H1 (cell line): ENCODE data around the gene CACNA1C. TPM values are rescaled to one million over a fixed set of nuclear protein-coding genes. Genes with fewer than 3 reads are reported as not detected.
A peak's percentile ranks its signal among the peaks of the same experiment; 100 is the strongest.

Source experiments
- CTCF ChIA-PET: fragments of 300-600 bp; sonication (Branson Sonifier 250); formaldehyde crosslinking; loops from one replicate; lab custom pipeline; 2021; ENCODE audit not compliant: partially characterized antibody; lab: Charles Lee
- POLR2A ChIA-PET: fragments of 300-600 bp; sonication (Branson Sonifier 250); formaldehyde crosslinking; loops from one replicate; lab custom pipeline; 2021; ENCODE audit warnings: inconsistent platforms; ENCODE audit not compliant: partially characterized antibody; lab: Charles Lee
- DNase-seq, 2 experiments: peaks; one replicate each; pipeline versions ENCODE4 v3.0.0 to v3.0.0-alpha.2; 2010 to 2022; ENCODE audit warnings: low spot score in 2 of 2, low read depth in 1 of 2, mixed read lengths in 1 of 2
- FAIRE-seq: peaks from 2 replicates; lab custom pipeline; 2011; peaks lifted over from hg19 to GRCh38; lab: Jason Lieb, UNC
- H2AFZ ChIP-seq: 2 replicates; pipeline ENCODE4 v1.8.1; 2012; ENCODE audit warnings: low read length, inconsistent platforms
- H2AK5ac ChIP-seq: 2 replicates; pipeline ENCODE4 v1.6.1; 2013; ENCODE audit warnings: low read depth, low read length
- H2BK120ac ChIP-seq: replicated peaks from 2 replicates; pipeline ENCODE3; 2013; ENCODE audit warnings: low read depth, low read length, inconsistent platforms
- H2BK12ac ChIP-seq: 2 replicates; pipeline ENCODE4 v1.6.1; 2013; ENCODE audit warnings: low read depth, low read length
- H2BK15ac ChIP-seq: 2 replicates; pipeline ENCODE4 v1.6.1; 2013; ENCODE audit warnings: low read length
- H2BK20ac ChIP-seq: 2 replicates; pipeline ENCODE4 v1.6.1; 2013; ENCODE audit warnings: low read length
- H2BK5ac ChIP-seq: 2 replicates; pipeline ENCODE4 v1.6.1; 2013; ENCODE audit warnings: low read depth, low read length
- H3K14ac ChIP-seq: 2 replicates; pipeline ENCODE4 v1.6.1; 2013; ENCODE audit warnings: inconsistent platforms; ENCODE audit not compliant: insufficient read length
- H3K18ac ChIP-seq: 2 replicates; pipeline ENCODE4 v1.6.1; 2013; ENCODE audit warnings: low read length; ENCODE audit errors: extremely low read depth
- H3K23ac ChIP-seq: 2 replicates; pipeline ENCODE4 v1.6.1; 2013; ENCODE audit warnings: inconsistent platforms; ENCODE audit not compliant: insufficient read length
- H3K23me2 ChIP-seq: 2 replicates; pipeline ENCODE4 v1.6.1; 2013; ENCODE audit warnings: low read depth, low read length
- H3K27ac ChIP-seq: 2 replicates; pipeline ENCODE4 v1.6.1; 2011; ENCODE audit warnings: low read depth, low read length, inconsistent platforms
- H3K27me3 ChIP-seq, 4 experiments: replicated peaks in 1 of 4; 1 replicate in 1 of 4; 2 replicates in 3 of 4; pipeline versions ENCODE4 v1.6.1 to v1.8.1; 2011 to 2013; ENCODE audit warnings: low read length in 3 of 4, mild to moderate bottlenecking in 3 of 4, inconsistent platforms in 2 of 4, mixed read lengths in 2 of 4, moderate library complexity in 1 of 4; ENCODE audit not compliant: control insufficient read depth in 3 of 4, insufficient read depth in 3 of 4; ENCODE audit errors: extremely low read depth in 1 of 4
- H3K36me3 ChIP-seq, 4 experiments: 2 replicates each; pipeline versions ENCODE4 v1.6.1 to v1.8.1; 2011 to 2013; ENCODE audit warnings: mild to moderate bottlenecking in 4 of 4, low read length in 3 of 4, moderate library complexity in 2 of 4, control low read depth in 1 of 4, inconsistent platforms in 1 of 4; ENCODE audit not compliant: insufficient read depth in 4 of 4, control insufficient read depth in 2 of 4
- H3K4ac ChIP-seq: replicated peaks from 2 replicates; pipeline ENCODE3; 2013; ENCODE audit warnings: low read length, low read depth, mixed read lengths, inconsistent platforms; ENCODE audit not compliant: insufficient read length
- H3K4me1 ChIP-seq, 4 experiments: replicated peaks in 1 of 4; 1 replicate in 1 of 4; 2 replicates in 3 of 4; pipeline versions ENCODE4 v1.6.1 to v1.8.1; 2011 to 2013; ENCODE audit warnings: low read length in 3 of 4, inconsistent platforms in 2 of 4, mixed read lengths in 1 of 4; ENCODE audit not compliant: insufficient read depth in 4 of 4, control insufficient read depth in 3 of 4
- H3K4me2 ChIP-seq, 2 experiments: 2 replicates each; pipeline versions ENCODE4 v1.6.1 to v1.8.1; 2011 to 2013; ENCODE audit warnings: low read depth in 2 of 2, low read length in 2 of 2, control low read depth in 1 of 2, inconsistent platforms in 1 of 2, mild to moderate bottlenecking in 1 of 2; ENCODE audit not compliant: insufficient read depth in 1 of 2
- H3K4me3 ChIP-seq, 4 experiments: fragments of 200-600, 300-600 bp in 1 of 4; sonication (generic), shearing (Covaris generic), sonication (Bioruptor Twin) in 1 of 4; 2 replicates each; pipeline versions ENCODE4 v1.5.1 to v1.8.1; 2011 to 2016; ENCODE audit warnings: low read length in 4 of 4, low read depth in 3 of 4, control low read depth in 2 of 4, inconsistent platforms in 2 of 4, mild to moderate bottlenecking in 2 of 4, mixed read lengths in 1 of 4, moderate library complexity in 1 of 4; ENCODE audit not compliant: insufficient read depth in 2 of 4; ENCODE audit errors: extremely low read depth in 1 of 4
- H3K56ac ChIP-seq: replicated peaks from 2 replicates; pipeline ENCODE3; 2013; ENCODE audit warnings: low read depth, mild to moderate bottlenecking, mixed read lengths, low read length, inconsistent platforms; ENCODE audit not compliant: insufficient read length
- H3K79me1 ChIP-seq: 2 replicates; pipeline ENCODE4 v1.6.1; 2013; ENCODE audit warnings: low read depth, low read length, control low read depth
- H3K79me2 ChIP-seq, 2 experiments: 2 replicates each; pipeline versions ENCODE4 v1.6.1 to v1.8.1; 2012 to 2013; ENCODE audit warnings: low read length in 2 of 2, mild to moderate bottlenecking in 2 of 2, inconsistent platforms in 1 of 2; ENCODE audit not compliant: insufficient read depth in 2 of 2, control insufficient read depth in 1 of 2
- H3K9ac ChIP-seq, 4 experiments: replicated peaks in 1 of 4; 1 replicate in 1 of 4; 2 replicates in 3 of 4; pipeline versions ENCODE4 v1.6.1 to v1.8.1; 2011 to 2013; ENCODE audit warnings: low read depth in 3 of 4, low read length in 3 of 4, control low read depth in 2 of 4, mild to moderate bottlenecking in 2 of 4, moderate library complexity in 2 of 4, inconsistent platforms in 1 of 4; ENCODE audit errors: extremely low read depth in 1 of 4
- H3K9me3 ChIP-seq, 2 experiments: 2 replicates each; pipeline versions ENCODE4 v1.6.1 to v1.8.1; 2012 to 2013; ENCODE audit warnings: mild to moderate bottlenecking in 2 of 2, moderate library complexity in 2 of 2, control low read depth in 1 of 2, inconsistent platforms in 1 of 2, low read depth in 1 of 2, low read length in 1 of 2, mixed read lengths in 1 of 2; ENCODE audit not compliant: insufficient read depth in 2 of 2
- H4K20me1 ChIP-seq, 2 experiments: replicated peaks in 1 of 2; 2 replicates each; pipeline versions ENCODE3 to v1.8.1; 2011 to 2013; ENCODE audit warnings: inconsistent platforms in 2 of 2, low read length in 2 of 2, mild to moderate bottlenecking in 1 of 2; ENCODE audit not compliant: insufficient read depth in 2 of 2, control insufficient read depth in 1 of 2
- H4K5ac ChIP-seq: 2 replicates; pipeline ENCODE4 v1.6.1; 2013; ENCODE audit warnings: low read length, low read depth, mixed read lengths, inconsistent platforms; ENCODE audit not compliant: insufficient read length
- H4K8ac ChIP-seq: 2 replicates; pipeline ENCODE4 v1.8.0; 2013; ENCODE audit warnings: mild to moderate bottlenecking, moderate library complexity, low read length, inconsistent platforms; ENCODE audit not compliant: insufficient read depth; ENCODE audit errors: extremely low read depth
- H4K91ac ChIP-seq: replicated peaks from 2 replicates; pipeline ENCODE3; 2013; ENCODE audit warnings: low read length, mixed read lengths, inconsistent platforms; ENCODE audit not compliant: insufficient read length
- BRCA1 ChIP-seq: IDR thresholded peaks from 2 replicates; pipeline ENCODE4 v1.6.1; 2012; ENCODE audit warnings: low read depth, low read length, improper control_type of control experiment
- CTCF ChIP-seq, 3 experiments: IDR thresholded peaks; 1 replicate in 2 of 3; 2 replicates in 1 of 3; pipeline versions ENCODE4 v1.5.1 to v1.6.1; 2011; ENCODE audit warnings: low read length in 3 of 3, mild to moderate bottlenecking in 3 of 3, inconsistent platforms in 2 of 3, low read depth in 1 of 3, moderate library complexity in 1 of 3; ENCODE audit not compliant: insufficient read depth in 1 of 3; ENCODE audit errors: control extremely low read depth in 1 of 3
- WGBS, 2 experiments: shearing (Covaris generic) in 1 of 2; methylation state at CpG; one replicate each; pipeline versions ENCODE4 v1.1.6 to v1.1.7; 2013 to 2015; ENCODE audit warnings: low lambda C conversion rate in 2 of 2, mixed read lengths in 2 of 2, inconsistent platforms in 1 of 2, low coverage in 1 of 2, missing lambda C conversion rate in 1 of 2; ENCODE audit not compliant: insufficient replicate concordance in 2 of 2, insufficient coverage in 1 of 2, insufficient read length in 1 of 2; ENCODE audit errors: extremely low coverage in 1 of 2, missing lambda C conversion rate in 1 of 2; 5-methylcytosine and 5-hydroxymethylcytosine counted together
- polyA plus RNA-seq, 7 experiments: library from polyadenylated mRNA; depleted of rRNA in 3 of 7; stranded (reverse) in 5 of 7; unstranded in 2 of 7; fragments of >200 nt in 5 of 7; fragments of 200-250 nt in 2 of 7; gene quantifications; 1 replicate in 5 of 7; 2 replicates in 1 of 7; 4 replicates in 1 of 7; pipeline versions ENCODE4 v1.2.1 to v1.2.3, GENCODE V29; 2011 to 2013; ENCODE audit warnings: missing spikeins in 2 of 7, mixed read lengths in 2 of 7
- total RNA-seq: library from RNA; stranded (reverse); fragmentation: NEBNext Ultra II Directional; extraction: Animal tissue kit (Norgen Biotek cat#: 25700); gene quantifications from 2 replicates; pipeline ENCODE4 v1.2.1, GENCODE V29; 2021

Gene CACNA1C
- total and polyA plus RNA-seq, 2 of the 8 experiments (the other 6 are each of a cell fraction or from before 2014, with no cell fraction given) = 1.3 TPM

GRCh38 chr12:2360630-2361170 is 307.9 kb downstream of the CACNA1C start:
- no peak for DNase-seq
- Histone ChIP-seq H2BK5ac (no peak overlapping the region), H3K4me2 (no peak overlapping the region), H2AFZ (no peak overlapping the region), H2BK120ac (no peak overlapping the region), H3K79me2 (no peaks in the 10 kb centered on the region), H3K27me3 (no peaks in the 10 kb centered on the region), H4K91ac (no peak overlapping the region), H3K18ac (no peak overlapping the region), H2BK15ac (no peak overlapping the region), H3K56ac (no peak overlapping the region), H2BK12ac (no peak overlapping the region), H3K4me3 (no peak overlapping the region), H4K8ac (no peak overlapping the region), H2AK5ac (no peak overlapping the region), H3K36me3 (no peaks in the 10 kb centered on the region), H2BK20ac (no peak overlapping the region), H3K14ac (no peak overlapping the region), H3K9me3 (no peaks in the 10 kb centered on the region), H4K5ac (no peak overlapping the region), H4K20me1 (no peaks in the 10 kb centered on the region), H3K4me1 (no peaks in the 10 kb centered on the region), H3K23me2 (0 out of 2 replicates have a peak, but pooled peaks cover 2% of the 10 kb centered on the region), H3K23ac (no peak overlapping the region), H3K4ac (no peak overlapping the region), H3K27ac (no peak overlapping the region), H3K79me1 (no peaks in the 10 kb centered on the region), H3K9ac (no peak overlapping the region)
- 91% methylated on average over 11 of the region's 11 CpGs; no CpG with 5 or more reads in 1 of the 2 experiments for WGBS, 2 experiments
- TF ChIP-seq CTCF (IDR thresholded peaks at IDR 0.05; ENCODE audit: control extremely low read depth in 1 of 3, insufficient read depth in 1 of 3, low read depth in 1 of 3, low read length in 3 of 3) = peak in 2 of 3 experiments; percentile 10 to 22; a peak in 3 of 4 replicates
- TF ChIP-seq BRCA1 = no peak
- ChIA-PET CTCF (interaction anchor here (0.6 to 4.1 kb wide), 46 partner anchors 8 to 1467 kb away, joined by 3 to 30 read pairs (median 4); no protein-coding TSS in a partner anchor), POLR2A (interaction anchor here (0.8 to 0.9 kb wide), 2 partner anchors 10 to 33 kb away, joined by 3 read pairs; no protein-coding TSS in a partner anchor)
- FAIRE-seq = no peak
